ENCODE results near the gene NKTR. TPM values are rescaled to one million over a fixed set of nuclear protein-coding genes. Genes with fewer than 3 reads are reported as not detected.

NKTR gene
- polyA plus RNA-seq, 1 donor from 2014 or later = 242 TPM

Other genes starting within 250 kb of the NKTR start
- gene LYZL4, start 190.1 kb upstream of the NKTR start, polyA plus RNA-seq = not detected in 2 replicates
- 1.6 and 5.0 TPM in 2 replicates for gene VIPR1, start 98.0 kb upstream of the NKTR start, polyA plus RNA-seq
- 82.4 and 93.6 TPM in 2 replicates for gene SEC22C, start 18.7 kb upstream of the NKTR start, polyA plus RNA-seq
- gene SS18L2, start 9.8 kb upstream of the NKTR start, polyA plus RNA-seq = 72.2 and 72.9 TPM in 2 replicates
- gene ZBTB47, start 53.0 kb downstream of the NKTR start, polyA plus RNA-seq = 4.8 and 5.1 TPM in 2 replicates
- gene KLHL40, start 84.9 kb downstream of the NKTR start, polyA plus RNA-seq = not detected in 2 replicates
- gene HHATL, start 102.1 kb downstream of the NKTR start, polyA plus RNA-seq = 0.60 TPM in 1 of 2 replicates, not detected in the other
- 6.5 and 8.6 TPM in 2 replicates for gene CCDC13, start 172.6 kb downstream of the NKTR start, polyA plus RNA-seq
- 303 and 350 TPM in 2 replicates for gene HIGD1A, start 203.8 kb downstream of the NKTR start, polyA plus RNA-seq
- gene ACKR2, start 208.8 kb downstream of the NKTR start, polyA plus RNA-seq = not detected in 2 replicates

Data from neural cell (in vitro differentiated cells).